LoVo (cell line): ENCODE results near the gene MYO5B.

Experiments used
- DNase-seq: peaks from one replicate; pipeline ENCODE4 v3.0.0-alpha.2; 2016; ENCODE audit warnings: low spot score

The MYO5B gene

DNA sequence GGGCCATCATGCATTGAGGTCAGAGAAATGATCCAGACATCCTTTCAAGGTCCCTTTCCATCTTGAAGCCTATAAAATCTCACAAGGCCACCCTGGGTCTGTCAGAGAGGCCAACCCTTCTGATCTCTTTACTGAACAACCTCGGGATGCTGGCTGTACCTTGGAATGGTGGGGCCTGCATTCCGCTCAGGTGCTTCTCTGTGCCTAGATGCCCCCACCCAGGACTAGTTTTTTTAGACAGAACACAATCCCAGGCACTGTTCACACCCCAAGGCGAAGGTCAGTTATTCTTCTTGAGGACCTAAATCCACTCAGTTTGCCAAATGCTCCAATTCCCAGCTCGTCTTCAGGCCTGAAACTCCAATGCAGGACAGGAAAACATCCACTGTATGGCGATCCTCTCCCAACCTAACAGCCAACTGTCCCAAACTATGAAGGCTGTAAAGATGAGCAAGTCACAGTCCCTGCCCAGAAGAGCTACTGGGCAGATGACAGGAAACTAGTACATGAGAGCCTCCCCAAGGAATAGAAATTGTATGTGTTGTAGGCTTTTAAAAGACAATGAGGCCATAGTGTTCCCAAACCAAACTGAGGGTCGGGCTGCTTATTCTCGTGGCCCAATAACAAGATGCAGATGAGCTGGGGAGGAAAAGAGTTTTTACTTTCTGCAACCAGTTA is 227.2 kb downstream of the MYO5B start:
- no peak for DNase-seq

- DNase-seq = peak; percentile 87
Measured at GRCh38 chr18:49967171-49967570, 227.8 kb downstream of the MYO5B start.

GRCh38 chr18:49966090-49966489 is 228.9 kb downstream of the MYO5B start:
- DNase-seq = peak; percentile 48

- DNase-seq = no peak
Measured at GRCh38 chr18:49963217-49963616, 231.7 kb downstream of the MYO5B start.

GRCh38 chr18:49961271-49961670 is 233.7 kb downstream of the MYO5B start:
- DNase-seq = no peak

DNA sequence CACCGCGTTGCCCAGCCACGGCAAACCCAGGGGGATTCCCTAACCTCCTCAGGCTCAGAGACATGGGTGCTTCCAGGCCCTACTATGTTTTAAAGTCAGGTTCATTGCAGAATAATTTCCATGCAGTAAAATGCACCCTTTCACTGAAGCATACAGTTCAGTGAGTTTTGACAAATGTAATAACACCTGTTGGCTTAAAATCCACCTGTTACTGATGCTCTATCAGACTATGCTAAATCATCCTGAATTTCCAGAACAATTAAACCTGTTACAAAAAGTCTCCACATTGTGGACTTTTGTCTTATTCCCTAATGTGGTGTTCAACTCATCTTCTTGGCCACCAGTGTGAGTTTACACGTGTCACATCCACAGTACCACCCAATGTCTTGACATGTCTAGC is 234.6 kb downstream of the MYO5B start:
- DNase-seq = no peak

- no peak for DNase-seq
Measured at GRCh38 chr18:49959176-49959575, 235.8 kb downstream of the MYO5B start.

- DNase-seq = no peak
Measured at GRCh38 chr18:49955263-49955662, 239.7 kb downstream of the MYO5B start.

GRCh38 chr18:49953391-49953790 is 241.6 kb downstream of the MYO5B start:
- DNase-seq = peak; percentile 32

DNA sequence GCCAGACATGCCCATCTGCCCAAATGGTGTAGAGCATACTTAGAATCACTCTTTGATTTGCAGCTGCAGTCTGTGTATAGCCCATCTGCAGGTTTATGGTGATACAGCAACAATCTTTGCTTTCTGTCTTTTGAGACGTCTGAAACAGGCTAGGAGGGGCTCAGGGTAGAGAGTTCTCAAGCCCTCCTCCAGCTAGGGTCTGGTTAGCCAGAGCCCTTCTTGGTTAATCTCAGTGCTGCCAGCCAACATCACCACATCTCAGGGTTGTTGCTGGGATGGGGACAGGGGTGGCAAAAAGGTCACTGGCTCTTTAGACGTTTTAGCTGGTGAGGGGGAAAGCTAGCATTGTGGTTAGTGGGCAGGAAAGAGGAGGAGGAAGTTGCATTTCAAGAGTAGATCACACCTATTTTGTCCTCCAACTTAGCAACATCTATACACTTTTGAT is 245.0 kb downstream of the MYO5B start:
- no peak for DNase-seq

GRCh38 chr18:49948975-49949374 is 246.0 kb downstream of the MYO5B start:
- no peak for DNase-seq

- DNase-seq = no peak
Measured at GRCh38 chr18:49944663-49945062, 250.3 kb downstream of the MYO5B start.

DNA sequence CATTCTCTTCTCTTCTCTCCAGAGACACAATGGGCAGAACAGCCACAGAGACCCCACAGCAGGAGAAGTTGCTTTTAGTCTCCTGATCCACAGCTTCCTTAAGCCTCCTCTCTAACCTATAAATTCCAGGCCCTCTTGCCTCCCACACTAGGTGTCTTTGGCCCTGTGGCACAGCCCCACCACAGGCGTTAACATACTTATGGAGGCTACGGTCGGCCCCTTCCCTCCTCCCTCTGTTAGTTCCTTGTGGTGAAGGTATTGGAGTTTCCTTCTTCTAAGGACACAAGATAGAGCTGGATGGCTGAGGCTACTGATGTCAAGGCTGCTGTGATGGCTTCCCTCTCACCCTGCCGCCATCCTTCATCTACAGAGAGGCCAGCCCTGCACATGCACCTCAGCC is 258.1 kb downstream of the MYO5B start:
- no peak for DNase-seq

- no peak for DNase-seq
Measured at GRCh38 chr18:49935215-49935614, 259.7 kb downstream of the MYO5B start.

DNA sequence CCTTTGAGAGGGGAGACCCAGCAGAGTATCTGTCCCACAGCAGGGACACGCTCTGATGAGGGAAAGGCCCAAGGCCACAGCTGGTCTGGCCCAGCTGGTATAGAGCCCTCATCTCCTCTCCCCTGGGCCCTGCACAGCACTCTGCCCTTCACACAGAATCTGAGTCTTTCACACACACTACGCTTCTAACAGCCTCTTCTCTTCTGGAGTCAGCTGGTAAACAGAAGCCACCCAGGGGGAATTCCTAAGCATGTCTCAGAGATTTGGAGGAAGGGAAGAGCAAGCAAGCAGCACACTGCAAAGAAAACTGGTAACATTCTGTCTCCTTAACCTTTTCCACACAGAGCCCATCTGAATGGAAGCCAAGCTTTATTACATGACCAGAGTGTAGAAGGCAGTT is 260.5 kb downstream of the MYO5B start:
- DNase-seq = no peak

GRCh38 chr18:49933530-49934128 is 261.3 kb downstream of the MYO5B start:
- no peak for DNase-seq

DNA sequence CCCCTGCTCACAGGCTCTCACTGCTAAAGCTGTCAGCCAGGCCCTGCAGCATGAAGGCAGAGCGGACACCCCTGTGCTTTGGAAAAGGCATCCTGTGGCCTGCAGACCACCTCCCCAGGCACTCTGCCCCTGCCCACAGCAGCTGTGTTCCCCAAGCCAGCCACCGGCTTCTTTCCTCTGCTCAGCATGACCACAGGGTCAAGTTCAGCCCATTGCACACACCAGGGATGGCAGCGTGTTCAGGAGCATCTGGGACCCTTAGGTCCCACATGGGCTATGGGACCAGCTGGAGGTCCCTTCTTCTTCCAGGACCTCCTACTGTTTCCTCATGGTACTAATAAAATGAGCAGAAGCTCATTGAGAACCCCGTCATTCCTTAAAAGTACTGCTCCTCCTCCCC is 263.2 kb downstream of the MYO5B start:
- DNase-seq = no peak

GRCh38 chr18:49931179-49931578 is 263.8 kb downstream of the MYO5B start:
- no peak for DNase-seq

DNA sequence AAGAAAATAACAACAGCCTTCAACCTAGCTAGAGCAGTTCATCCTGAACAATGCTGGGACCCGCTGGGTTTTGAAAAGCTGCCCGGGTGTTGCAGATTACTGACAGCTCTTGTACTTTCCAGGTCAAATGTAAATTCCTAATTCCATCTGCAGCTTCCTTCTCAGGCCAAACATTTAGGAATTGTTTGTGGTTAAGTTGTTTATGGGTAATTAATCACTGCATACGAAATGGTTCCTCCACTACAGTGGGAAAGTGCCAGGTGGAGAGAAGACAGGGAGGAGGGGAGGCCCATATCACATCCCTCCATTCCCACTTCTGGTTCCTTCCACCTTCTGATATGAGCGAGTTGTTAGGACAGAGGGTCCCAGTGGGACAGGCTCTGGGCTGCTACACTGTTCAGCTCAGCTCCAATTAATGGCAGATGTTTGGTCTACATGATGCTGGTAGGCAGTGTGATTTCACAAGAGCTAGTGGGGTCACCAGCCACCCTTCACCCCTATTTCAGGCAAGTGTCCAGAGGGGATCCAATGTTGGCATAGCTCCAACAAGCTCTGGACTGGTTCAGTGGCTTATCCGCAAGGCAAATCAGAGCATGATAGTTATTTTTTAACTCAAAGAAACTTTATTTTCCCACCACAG is 268.7 kb downstream of the MYO5B start:
- DNase-seq = no peak

GRCh38 chr18:49924293-49924983 is 270.5 kb downstream of the MYO5B start:
- no peak for DNase-seq

DNA sequence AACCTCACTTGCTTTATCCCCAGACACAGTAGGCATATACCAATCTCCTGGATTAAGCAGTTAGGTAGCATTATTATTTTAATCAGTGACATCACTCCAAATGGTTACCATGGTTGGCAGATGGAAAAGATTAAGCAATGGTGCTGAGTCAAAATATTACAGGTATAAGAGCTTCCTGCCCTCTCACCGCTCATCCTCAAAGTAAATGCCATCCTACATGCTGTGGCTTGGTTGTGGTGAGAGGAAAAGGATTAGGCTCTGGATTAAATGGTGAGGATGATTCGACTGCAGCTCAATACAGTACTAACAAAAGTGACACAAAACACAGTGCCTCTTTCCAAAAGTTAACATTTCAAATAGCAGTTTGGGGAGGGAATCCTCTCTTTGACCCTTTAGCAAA is 272.7 kb downstream of the MYO5B start:
- no peak for DNase-seq

DNA sequence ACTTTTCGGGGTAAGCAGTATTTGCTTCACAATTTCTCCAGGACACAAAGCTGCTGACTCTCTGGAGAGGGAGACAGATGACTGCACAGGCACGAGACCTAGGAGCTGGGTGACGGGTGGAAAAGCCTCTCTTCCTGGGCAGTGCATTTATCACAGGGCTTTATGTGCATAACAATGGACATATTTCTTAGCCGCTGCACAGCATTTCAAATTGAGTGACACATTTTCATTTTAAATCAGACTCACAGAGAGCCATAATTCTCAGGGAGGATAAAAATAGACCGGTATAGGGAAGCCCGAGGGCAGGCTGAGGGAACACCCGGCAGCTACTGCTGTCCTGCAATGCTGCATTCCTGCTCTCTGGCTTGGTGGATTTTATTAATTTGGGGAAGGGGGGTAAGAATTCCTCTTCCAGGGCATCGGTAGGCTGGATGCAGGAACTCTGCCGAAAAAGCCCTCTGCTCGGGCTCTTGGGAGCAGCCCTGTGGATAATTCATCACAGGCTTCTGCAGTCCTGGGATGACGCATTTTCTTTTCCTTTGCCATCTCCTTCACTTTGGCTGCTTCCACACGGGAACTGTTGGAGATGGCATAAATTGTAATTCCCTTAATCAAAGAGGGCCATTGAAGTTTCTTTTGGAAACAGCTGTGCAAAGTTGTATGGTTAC is 273.5 kb downstream of the MYO5B start:
- DNase-seq = no peak
